Fibroblast of skin of left quadriceps (primary cell): ENCODE results near the gene RPS10.
A peak's percentile ranks its signal among the peaks of the same experiment; 100 is the strongest.
"Not testable (repeated sequence)": the region's sequence is repeated elsewhere in the genome, so short reads cannot be mapped to it uniquely, and the experiment has no call there.

Experiments used
- DNase-seq, 2 experiments: peaks; one replicate each; pipeline ENCODE4 v3.0.0-alpha.2; 2013; ENCODE audit warnings: low read depth in 2 of 2

The RPS10 gene

GRCh38 chr6:34392497-34393190 lies 33.2 kb downstream of the RPS10 start, which contains the start of gene NUDT3:
Gene NUDT3, minus strand, starts transcription at chr6:34392669. Its CDS starts 307 bp downstream, at chr6:34392362.
- peak; percentile 78 to 81 for DNase-seq

- DNase-seq: no peak
These were observed 33.9 kb downstream of the RPS10 start for GRCh38 chr6:34391786-34392496.

GRCh38 chr6:34391473-34391785 lies 34.4 kb downstream of the RPS10 start:
- no peak for DNase-seq

GRCh38 chr6:34390531-34391472 lies 35.1 kb downstream of the RPS10 start:
- peak; percentile 67 to 73 for DNase-seq

GRCh38 chr6:34389034-34389433 lies 36.8 kb downstream of the RPS10 start:
- DNase-seq: no peak

GRCh38 chr6:34388421-34388820 lies 37.4 kb downstream of the RPS10 start:
- no peak for DNase-seq

- peak; percentile 95 to 96 for DNase-seq
These were observed 39.3 kb downstream of the RPS10 start for GRCh38 chr6:34386316-34387137.

GRCh38 chr6:34385793-34386195 lies 40.1 kb downstream of the RPS10 start:
- DNase-seq: no peak

- DNase-seq: no peak
These were observed 41.3 kb downstream of the RPS10 start for GRCh38 chr6:34384321-34385153.

- no peak for DNase-seq
These were observed 42.1 kb downstream of the RPS10 start for GRCh38 chr6:34383656-34384320.

GRCh38 chr6:34383161-34383631 lies 42.7 kb downstream of the RPS10 start:
- no peak for DNase-seq

- no peak for DNase-seq
These were observed 44.8 kb downstream of the RPS10 start for GRCh38 chr6:34381081-34381480.

GRCh38 chr6:34378470-34378869 lies 47.4 kb downstream of the RPS10 start:
- DNase-seq: no peak

- no peak for DNase-seq
These were observed 47.9 kb downstream of the RPS10 start for GRCh38 chr6:34377984-34378383.

GRCh38 chr6:34377571-34377970 lies 48.3 kb downstream of the RPS10 start:
- DNase-seq: not testable (repeated sequence)

- no peak for DNase-seq
These were observed 50.0 kb downstream of the RPS10 start for GRCh38 chr6:34375833-34376232.

GRCh38 chr6:34374508-34374907 lies 51.4 kb downstream of the RPS10 start:
- DNase-seq: no peak

GRCh38 chr6:34374069-34374468 lies 51.8 kb downstream of the RPS10 start:
- no peak for DNase-seq

GRCh38 chr6:34373511-34373910 lies 52.4 kb downstream of the RPS10 start:
- no peak for DNase-seq

GRCh38 chr6:34371865-34372264 lies 54.0 kb downstream of the RPS10 start:
- not testable (repeated sequence) for DNase-seq
